Measurements from ENCODE around the gene CAPZB.
"Not testable (repeated sequence)": the region's sequence is repeated elsewhere in the genome, so short reads cannot be mapped to it uniquely, and the experiment has no call there.

Gene CAPZB

DNA sequence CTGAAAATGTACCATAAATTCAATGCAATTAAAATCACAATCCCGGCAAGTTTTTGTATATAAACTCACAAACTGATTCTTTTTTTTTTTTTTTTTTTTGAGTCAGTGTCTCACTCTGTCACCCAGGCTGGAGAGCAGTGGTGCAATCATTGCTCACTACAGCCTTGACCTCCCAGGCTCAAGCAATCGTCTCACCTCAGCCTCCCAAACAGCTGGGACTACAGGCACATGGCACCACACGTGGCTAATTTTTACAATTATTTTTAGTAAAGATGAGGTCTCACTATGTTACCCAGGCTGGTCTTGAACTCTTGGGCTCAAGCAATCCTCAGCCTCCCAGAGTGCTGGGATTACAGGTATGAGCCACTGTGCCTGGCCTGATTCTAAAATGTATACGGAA, 12.1 kb upstream of the CAPZB start:
- not testable (repeated sequence) for DNase-seq (ENCODE audit: low read depth)

GRCh38 chr1:19496527-19496874, 11.2 kb upstream of the CAPZB start:
- DNase-seq (ENCODE audit: low read depth): no peak

- DNase-seq (ENCODE audit: low read depth): no peak
These were observed 10.6 kb upstream of the CAPZB start for GRCh38 chr1:19495799-19496526.

- DNase-seq (ENCODE audit: low read depth): no peak
These were observed 9.8 kb upstream of the CAPZB start for GRCh38 chr1:19495000-19495656.

DNA sequence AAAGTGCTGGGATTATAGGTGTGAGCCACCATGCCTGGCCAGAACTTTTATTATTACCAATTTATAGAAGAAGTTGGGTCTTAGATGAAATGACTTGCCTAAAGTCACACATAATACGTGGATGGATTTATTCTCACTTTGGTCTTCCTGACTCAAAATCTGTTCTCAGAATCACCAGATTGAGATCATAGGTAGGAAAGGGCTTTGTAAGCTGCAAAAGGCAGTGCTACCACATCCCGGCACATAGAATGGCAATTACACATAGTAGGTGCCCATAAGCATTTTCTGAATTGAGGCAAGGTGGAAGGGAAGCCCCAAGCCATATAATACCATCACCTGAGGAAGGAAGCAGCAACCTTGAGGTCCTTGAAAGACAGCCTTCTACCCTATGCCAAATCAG, 8.2 kb upstream of the CAPZB start:
- no peak for DNase-seq (ENCODE audit: low read depth)

DNA sequence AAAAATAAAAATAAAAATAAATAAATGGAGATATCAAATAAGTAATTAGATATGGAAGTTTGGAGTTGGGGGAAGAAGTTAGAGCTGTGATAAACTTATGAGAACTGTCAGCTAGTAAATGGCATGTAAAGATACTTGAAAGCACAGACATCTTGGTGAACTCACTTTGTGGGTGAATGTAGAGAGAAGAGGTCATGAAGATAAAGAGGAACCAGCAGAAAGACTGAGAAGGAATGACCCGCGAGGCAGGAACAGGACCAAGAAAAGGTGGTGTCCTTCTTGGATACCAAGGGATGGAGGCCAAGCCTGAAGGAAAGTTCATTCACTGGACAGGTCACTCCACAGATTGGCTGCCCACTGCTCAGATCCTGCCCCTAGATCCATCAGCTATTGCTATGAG, 4.7 kb upstream of the CAPZB start:
- no peak for DNase-seq (ENCODE audit: low read depth)

- no peak for DNase-seq (ENCODE audit: low read depth)
These were observed 2.8 kb upstream of the CAPZB start for GRCh38 chr1:19488136-19488535.

GRCh38 chr1:19484798-19485361, 459 bp downstream of the CAPZB start:
- no peak for DNase-seq (ENCODE audit: low read depth)

DNA sequence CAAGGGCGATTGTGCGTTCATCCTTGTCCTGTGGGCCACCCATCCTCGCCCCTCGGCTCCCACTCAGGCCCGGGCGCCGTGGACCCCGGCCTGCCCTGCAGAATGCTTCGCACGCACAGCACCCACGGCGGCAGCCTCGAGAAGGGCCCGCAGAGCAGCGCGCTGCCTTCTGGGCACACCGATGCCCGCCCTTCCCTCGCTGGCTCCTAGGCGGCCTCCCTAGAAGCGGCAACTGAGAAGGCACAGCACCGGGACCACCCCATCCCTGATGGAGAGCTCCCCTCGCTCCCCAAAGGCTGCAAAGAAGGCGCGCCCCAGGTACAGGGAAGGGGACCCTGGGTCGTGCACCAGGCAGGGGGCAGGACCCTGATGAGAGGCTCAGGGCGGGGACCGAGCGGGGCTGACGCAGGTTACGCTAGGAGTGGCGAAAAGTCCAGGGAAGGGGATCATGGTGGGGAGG, 971 bp downstream of the CAPZB start:
- no peak for DNase-seq (ENCODE audit: low read depth)

GRCh38 chr1:19483691-19484090, 1.6 kb downstream of the CAPZB start:
- no peak for DNase-seq (ENCODE audit: low read depth)

DNA sequence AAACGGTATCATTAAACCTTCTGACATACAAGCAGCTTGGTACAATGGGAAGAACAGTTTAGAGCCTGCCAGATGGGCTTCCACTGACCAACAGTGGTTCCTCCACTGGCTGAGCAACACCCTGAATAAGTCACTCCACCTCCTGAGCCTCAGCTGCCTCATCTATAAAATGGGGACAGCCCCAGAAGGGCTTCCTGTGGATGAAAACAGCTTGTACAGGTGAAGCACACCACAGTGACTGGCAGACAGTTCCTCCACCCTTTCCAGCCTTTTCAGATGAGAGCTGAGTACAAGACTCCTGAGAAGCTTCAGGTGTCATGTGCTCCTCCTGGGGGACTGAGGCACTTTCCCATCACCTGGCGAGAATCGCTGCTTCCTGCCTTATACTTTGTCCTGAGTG, 2.1 kb downstream of the CAPZB start:
- no peak for DNase-seq (ENCODE audit: low read depth)

GRCh38 chr1:19481826-19482398, 3.4 kb downstream of the CAPZB start:
- DNase-seq (ENCODE audit: low read depth): no peak

GRCh38 chr1:19480282-19480681, 5.1 kb downstream of the CAPZB start:
- DNase-seq (ENCODE audit: low read depth): no peak

DNA sequence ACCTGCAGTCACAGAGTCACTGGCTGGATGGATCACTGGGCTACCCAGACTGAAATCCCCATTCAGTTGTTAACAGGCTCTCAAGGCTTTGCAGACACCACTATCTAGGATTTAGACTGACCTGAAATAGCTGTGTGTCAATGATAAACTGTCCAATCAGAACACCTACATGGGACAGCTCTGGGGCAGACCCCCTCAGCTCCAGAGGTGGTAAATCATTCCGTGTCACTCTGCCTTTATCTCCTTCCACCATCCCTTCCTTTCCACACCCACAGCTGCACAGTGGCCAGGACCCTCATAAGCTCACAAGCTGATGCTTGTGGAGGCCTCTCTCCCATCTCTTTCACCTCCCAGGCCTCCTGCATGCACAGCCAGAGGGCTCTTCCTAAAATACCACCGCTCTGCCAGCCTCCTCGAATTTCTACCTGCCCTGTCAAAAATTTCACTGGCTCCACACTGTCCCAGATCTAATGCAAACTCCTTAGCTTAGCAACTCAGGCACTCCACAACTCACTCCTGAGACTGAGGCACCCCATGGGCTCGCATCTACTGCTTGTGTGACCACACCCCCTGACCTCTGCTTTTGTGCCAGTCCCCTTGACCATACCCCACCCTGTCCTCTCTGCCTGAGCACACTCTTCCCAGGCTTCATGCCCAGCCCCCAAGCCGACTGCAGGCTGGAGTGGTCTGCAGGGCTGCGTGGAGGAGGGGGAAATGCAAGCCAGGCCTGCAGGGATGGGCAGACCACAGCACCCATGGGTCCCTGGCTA, 5.8 kb downstream of the CAPZB start:
- DNase-seq (ENCODE audit: low read depth): no peak

DNA sequence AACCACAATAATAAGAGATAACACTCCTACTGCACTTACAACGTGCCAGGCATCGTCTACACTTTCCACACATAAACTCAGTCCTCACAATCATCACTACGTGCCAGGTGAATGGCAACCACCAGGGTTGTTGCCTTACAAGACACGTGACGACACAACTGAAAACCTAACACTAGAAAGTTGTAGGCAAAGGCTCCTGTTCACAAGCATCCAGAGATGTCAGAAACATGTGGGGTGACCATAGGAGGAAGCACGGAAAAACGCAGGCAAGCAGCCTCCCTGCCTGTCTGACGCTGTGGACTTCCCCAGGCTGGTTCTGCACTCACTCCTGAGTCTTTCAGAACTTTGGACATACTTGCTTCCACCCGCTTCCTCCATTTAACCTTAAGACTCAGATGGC, 7.0 kb downstream of the CAPZB start:
- DNase-seq (ENCODE audit: low read depth): no peak

DNA sequence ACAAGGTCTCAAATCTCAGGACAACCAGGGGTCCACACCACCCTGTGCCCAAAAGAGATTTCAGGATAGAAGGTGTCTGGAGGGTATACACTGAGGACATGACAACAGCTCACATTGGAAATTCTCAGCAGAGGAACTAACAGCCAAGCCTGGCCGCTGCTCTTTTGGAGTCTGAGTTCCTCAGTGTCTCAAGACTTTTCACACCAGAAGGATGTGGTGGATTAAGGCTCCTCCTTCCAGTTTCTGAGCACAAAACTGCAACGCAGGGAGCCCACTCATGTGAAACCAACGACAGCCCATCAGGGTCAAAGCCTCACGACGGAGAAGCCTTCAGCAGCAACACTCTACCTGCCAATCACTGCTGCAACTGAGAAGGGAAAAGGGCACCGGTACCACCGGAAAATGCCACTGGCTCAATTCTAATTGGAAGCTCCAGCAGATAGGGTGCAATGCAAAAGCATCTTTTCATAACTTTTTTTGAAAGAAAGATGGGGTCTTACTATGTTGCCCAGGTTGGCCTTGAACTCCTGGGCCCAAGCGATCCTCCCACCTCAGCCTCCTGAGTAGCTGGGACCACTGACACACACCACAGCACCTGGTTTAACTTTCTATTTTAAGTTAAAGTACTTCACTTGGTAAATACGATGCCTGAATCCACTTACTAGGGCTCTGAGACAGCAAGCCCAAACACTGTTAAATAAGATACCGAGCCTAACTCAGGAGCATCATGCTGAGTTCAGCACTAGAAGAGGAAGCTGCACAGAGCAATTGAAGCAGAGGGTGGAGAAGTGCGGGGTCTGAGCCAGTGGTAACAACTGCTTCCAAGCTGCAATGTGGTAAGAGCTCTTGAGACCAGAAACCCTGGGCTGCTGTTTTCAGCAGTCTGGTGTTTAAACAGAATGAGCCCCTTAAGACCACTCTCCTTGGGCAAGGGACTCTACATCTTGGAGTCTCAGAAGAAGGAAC, 7.8 kb downstream of the CAPZB start:
- no peak for DNase-seq (ENCODE audit: low read depth)

DNA sequence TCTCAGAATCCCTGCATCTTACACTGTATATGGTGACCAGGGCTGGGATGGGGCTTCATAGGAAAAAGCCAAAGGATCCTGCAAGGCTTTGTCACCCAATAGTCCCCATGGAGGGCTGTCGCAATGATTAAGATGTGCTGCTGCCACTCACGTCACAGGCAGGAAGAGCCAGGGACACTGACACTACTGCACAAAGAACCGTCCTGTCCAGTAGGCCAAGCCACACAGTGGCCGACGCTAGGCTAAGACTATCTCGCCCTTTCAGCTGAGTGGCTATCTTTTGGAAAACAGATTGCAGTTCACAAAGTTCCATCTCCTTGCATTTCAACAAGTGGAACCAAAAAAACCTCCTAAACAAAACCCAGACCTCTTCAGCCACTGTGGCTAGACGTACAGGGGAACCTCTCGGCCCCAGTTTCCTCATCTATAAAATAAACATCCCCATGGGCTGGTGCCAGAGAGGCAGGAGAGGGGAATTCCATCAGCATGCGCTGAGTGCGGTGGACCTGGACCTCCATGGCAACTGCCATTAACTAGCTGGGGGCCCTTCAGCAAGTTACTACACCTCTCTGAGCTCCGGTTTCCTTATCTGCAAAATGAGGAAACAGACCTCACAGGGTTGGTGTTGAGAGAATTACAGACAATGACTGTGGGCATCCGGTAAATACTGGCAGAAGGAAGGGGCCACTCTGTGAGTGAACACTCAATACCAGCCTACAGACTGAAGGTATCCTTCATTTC, 8.7 kb downstream of the CAPZB start:
- no peak for DNase-seq (ENCODE audit: low read depth)

GRCh38 chr1:19475296-19475695, 10.0 kb downstream of the CAPZB start:
- no peak for DNase-seq (ENCODE audit: low read depth)

- no peak for DNase-seq (ENCODE audit: low read depth)
These were observed 13.2 kb downstream of the CAPZB start for GRCh38 chr1:19472174-19472573.

GRCh38 chr1:19469004-19469403, 16.3 kb downstream of the CAPZB start:
- DNase-seq (ENCODE audit: low read depth): no peak

All from stimulated activated CD8-positive, alpha-beta memory T cell treated with anti-CD3 and anti-CD28 coated beads, Interleukin-15, amount 100 ng/mL, for 1 hour (primary cell).